Muscle of leg (tissue), 11 donors: ENCODE data around the gene RND3. TPM values are rescaled to one million over a fixed set of nuclear protein-coding genes. Genes with fewer than 3 reads are reported as not detected.

ENCODE experiments used
- DNase-seq: peaks from one replicate; pipeline ENCODE4 v3.0.0; 2013
- H3K27ac ChIP-seq: one replicate; pipeline ENCODE4 v1.5.1; 2013; ENCODE audit warnings: mild to moderate bottlenecking, low read length, control low read depth
- H3K27me3 ChIP-seq: one replicate; pipeline ENCODE4 v1.6.1; 2013; ENCODE audit warnings: low read length; ENCODE audit not compliant: control insufficient read depth, insufficient read depth
- H3K36me3 ChIP-seq: one replicate; pipeline ENCODE4 v1.6.1; 2013; ENCODE audit warnings: low read length; ENCODE audit not compliant: control insufficient read depth, insufficient read depth
- H3K4me1 ChIP-seq: one replicate; pipeline ENCODE4 v1.6.1; 2013; ENCODE audit warnings: low read length; ENCODE audit not compliant: control insufficient read depth, insufficient read depth
- H3K4me3 ChIP-seq: one replicate; pipeline ENCODE4 v1.5.1; 2013; ENCODE audit warnings: low read length, control low read depth
- H3K9me3 ChIP-seq: replicated peaks from 2 replicates; pipeline ENCODE4 v1.6.1; 2013; ENCODE audit warnings: low read depth, low read length; ENCODE audit not compliant: control insufficient read depth
- WGBS: methylation state at CpG from one replicate; pipeline ENCODE4 v1.1.5; 2013; ENCODE audit warnings: missing lambda C conversion rate; ENCODE audit not compliant: insufficient coverage; 5-methylcytosine and 5-hydroxymethylcytosine counted together
- polyA plus RNA-seq, 8 donors: library from polyadenylated mRNA; unstranded; fragments of 120-200 nt; gene quantifications; one replicate each; pipeline versions ENCODE4 v1.2.1 to v1.2.3, GENCODE V29; 2013; ENCODE audit warnings: inconsistent platforms in 1 of 8, low replicate concordance in 1 of 8; ENCODE audit not compliant: insufficient read length in 8 of 8, insufficient read depth in 1 of 8
- total RNA-seq: library from RNA; stranded (reverse); fragments of 120-200 nt; gene quantifications from one replicate; pipeline ENCODE4 v1.2.4, GENCODE V29; 2013

RND3 gene
- total and polyA plus RNA-seq, 9 donors: 36.3 to 81.7 (median 44.6) TPM

DNA sequence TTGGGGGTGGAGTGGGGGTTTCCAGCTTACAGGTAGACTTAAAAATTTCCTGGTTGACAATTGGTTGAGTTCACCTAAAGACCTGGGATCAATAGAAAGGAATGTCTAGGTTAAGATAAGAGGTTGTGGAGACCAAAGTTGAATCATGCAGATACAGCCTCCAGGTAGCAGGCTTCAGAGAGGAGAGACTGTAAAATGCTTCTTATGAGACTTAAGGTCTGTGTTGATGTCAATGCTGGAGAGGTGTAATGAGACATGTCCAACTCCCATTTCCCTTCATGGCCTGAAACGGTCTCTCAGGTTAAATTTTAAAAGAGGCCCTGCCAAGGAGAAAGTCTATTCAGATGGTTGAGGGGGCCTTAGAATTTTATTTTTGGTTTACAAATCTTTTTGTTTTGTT, 38.5 kb upstream of the RND3 start:
- no peak for DNase-seq
- Histone ChIP-seq H3K27me3 (no peaks in the 10 kb centered on the region), H3K4me1 (no peaks in the 10 kb centered on the region), H3K9me3 (no peaks in the 10 kb centered on the region), H3K4me3 (no peak overlapping the region), H3K36me3 (no peaks in the 10 kb centered on the region), H3K27ac (no peak overlapping the region)
- no CpG with 5 or more reads among the region's 1 CpG for WGBS

DNA sequence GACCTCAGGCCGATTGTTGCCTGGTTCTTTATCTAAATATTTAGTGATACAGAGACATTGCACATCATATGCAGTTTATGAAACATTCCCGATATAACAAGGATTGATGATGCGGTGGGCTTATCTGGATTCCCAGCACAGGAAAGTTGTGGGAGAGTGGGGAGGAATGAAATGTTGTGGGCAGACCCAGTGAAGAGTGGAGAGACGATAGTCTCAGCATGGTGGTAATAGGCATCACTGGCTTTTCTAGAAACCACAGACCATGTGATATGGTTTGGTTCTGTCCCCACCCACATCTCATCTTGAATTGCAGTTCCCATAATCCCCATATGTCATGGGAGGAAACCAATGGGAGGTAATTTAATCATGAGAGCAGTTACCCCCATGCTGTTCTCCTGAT, 34.8 kb upstream of the RND3 start:
- Histone ChIP-seq H3K4me1 (no peaks in the 10 kb centered on the region), H3K9me3 (no peaks in the 10 kb centered on the region)
- 100% methylated on average over 1 of the region's 4 CpGs for WGBS

DNA sequence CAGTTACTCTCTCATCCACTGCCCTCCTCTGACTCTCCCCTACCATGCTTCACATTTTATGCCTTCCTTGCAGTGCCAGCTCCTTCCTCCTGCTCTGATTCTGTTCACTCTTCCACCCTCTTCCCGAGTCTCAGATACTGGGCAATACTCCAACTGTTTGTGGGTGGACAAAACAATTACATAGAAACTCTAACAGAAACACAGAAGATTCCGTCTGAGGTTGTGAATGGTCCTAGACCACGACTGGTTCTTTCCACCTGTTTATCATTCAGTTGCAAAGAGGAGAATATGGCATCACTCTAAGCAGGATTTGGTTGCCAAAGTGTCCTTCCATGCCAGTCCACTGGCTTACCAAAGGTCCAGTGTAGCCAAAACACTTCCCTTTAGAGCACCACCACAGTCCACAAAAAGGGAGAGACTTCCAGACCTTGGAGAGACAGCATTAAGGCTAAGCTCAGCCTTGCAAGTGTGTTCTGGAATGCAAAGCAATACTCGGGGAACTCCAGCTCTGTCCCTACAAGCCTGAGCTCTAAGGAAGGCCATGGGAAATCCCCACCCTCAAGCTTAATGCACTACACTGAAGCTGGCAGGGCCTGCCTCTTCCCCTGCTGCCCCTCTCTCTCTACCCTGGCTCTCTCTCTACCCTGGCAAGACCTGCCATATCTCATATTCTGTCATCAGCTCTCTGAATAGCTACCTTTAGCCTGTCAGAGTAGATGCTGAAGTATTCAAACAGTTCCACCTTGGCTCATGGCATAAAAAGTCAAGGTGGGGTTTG, 33.6 kb upstream of the RND3 start:
- 13% methylated on average over 1 of the region's 4 CpGs for WGBS
- Histone ChIP-seq H3K4me3 (no peak overlapping the region), H3K36me3 (no peaks in the 10 kb centered on the region), H3K4me1 (no peaks in the 10 kb centered on the region), H3K9me3 (no peaks in the 10 kb centered on the region), H3K27ac (no peak overlapping the region), H3K27me3 (no peaks in the 10 kb centered on the region)
- no peak for DNase-seq

More for the DNA sequence above, 34.8 kb upstream of the RND3 start:
- Histone ChIP-seq H3K4me3 (no peak overlapping the region), H3K27ac (no peak overlapping the region), H3K27me3 (no peaks in the 10 kb centered on the region), H3K36me3 (no peaks in the 10 kb centered on the region)
- DNase-seq: no peak

DNA sequence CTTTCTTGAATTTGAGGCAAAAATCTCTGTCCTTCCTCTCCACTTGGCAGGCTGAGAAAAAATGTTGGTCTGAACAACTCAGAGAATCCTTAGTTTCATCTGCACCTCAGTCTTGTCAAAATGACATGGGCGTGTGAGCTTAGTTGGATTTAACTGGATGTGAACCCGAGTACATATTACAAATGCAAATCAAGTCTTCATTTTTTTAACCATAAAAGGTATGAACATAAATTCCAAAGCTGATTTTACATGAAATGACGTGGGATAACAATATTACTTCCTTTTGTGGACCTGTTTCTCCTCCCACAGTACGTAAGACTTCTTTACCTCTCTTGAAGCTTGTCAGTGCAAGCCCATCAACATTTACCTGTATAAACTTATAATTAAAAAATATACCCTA, 32.6 kb upstream of the RND3 start:
- Histone ChIP-seq H3K4me3 (no peak overlapping the region), H3K27me3 (no peaks in the 10 kb centered on the region), H3K27ac (no peak overlapping the region), H3K9me3 (no peaks in the 10 kb centered on the region), H3K36me3 (no peaks in the 10 kb centered on the region), H3K4me1 (no peaks in the 10 kb centered on the region)
- no CpG with 5 or more reads among the region's 4 CpGs for WGBS
- DNase-seq: no peak

DNA sequence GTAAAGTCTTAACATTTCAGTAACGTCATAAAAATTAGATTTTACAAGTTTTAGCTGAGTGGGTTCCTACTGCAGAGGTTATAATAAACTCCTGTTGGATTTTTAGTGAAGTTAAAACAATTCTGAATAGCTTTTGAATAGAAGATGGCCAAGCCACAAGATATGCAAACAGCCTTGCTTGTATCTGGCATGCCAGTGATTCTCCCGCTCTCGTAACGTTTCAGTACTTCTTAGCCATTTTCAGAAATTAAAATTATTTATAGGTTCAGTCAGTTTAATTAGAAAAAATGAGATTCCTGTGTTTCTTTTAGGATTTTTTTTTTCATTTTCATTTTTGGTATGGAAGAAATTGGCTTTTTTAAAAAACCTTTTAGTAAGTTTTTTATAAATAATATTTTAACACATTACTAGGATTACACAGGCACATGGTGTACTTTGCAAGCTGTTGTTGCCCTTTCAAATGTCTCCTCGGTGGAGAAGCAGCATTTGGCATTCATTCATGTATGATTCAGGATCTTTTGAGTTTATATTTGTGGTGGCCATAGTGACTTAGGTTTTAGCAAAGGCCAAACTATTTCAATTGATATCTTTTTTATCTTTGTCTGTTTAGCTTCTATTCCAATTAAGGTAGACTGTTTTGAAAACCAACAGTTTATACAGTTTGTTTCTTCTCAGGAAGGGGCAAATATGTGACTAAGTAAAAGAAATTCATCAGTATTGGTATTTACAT, 30.6 kb upstream of the RND3 start:
- H3K4me3 ChIP-seq: no peak overlapping the region
- H3K9me3 ChIP-seq: no peaks in the 10 kb centered on the region
- DNase-seq: peak; percentile 19
- H3K27ac ChIP-seq: no peak overlapping the region
- no CpG with 5 or more reads among the region's 5 CpGs for WGBS
- no peaks in the 10 kb centered on the region for H3K36me3 ChIP-seq
- H3K4me1 ChIP-seq: no peaks in the 10 kb centered on the region
- no peaks in the 10 kb centered on the region for H3K27me3 ChIP-seq

GRCh38 chr2:150513647-150514046, 26.2 kb upstream of the RND3 start:
- H3K4me3 ChIP-seq: no peak overlapping the region
- H3K9me3 ChIP-seq: no peaks in the 10 kb centered on the region
- no peaks in the 10 kb centered on the region for H3K27me3 ChIP-seq
- DNase-seq: no peak
- no peaks in the 10 kb centered on the region for H3K36me3 ChIP-seq
- H3K4me1 ChIP-seq: no peaks in the 10 kb centered on the region
- no peak overlapping the region for H3K27ac ChIP-seq

DNA sequence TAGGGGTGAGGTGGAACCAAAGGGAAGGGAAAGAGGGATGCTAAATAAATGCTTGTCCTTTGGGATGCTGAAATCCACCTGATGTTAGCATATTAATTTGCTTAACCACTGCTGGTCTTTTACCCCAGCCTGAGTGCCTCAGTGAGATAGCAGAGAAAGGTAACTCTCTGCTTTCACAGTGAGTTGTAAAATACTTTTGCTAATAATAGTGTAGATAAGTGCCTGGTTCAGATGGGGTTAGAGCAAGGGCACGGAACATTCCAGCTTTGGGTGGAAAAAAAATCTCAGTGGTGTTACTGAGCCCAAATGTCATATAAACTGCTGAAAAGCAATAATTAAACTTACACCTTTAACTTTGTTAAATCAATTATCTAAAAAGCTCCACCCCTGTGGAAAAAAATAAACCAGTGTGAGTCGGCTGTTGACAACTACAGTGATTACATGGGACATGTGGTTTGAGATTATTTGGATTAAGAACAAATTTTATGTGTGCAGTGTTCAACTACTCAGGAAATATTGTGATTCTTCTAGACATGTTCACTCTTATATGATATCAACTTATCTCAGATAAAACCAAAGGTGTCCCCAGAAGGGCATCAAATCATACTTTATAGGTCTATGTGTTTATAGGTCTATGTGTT, 21.1 kb upstream of the RND3 start:
- no peak overlapping the region for H3K4me3 ChIP-seq
- no peaks in the 10 kb centered on the region for H3K36me3 ChIP-seq
- H3K27ac ChIP-seq: no peak overlapping the region
- H3K27me3 ChIP-seq: no peaks in the 10 kb centered on the region
- no peaks in the 10 kb centered on the region for H3K9me3 ChIP-seq
- H3K4me1 ChIP-seq: no peaks in the 10 kb centered on the region
- DNase-seq: no peak
- WGBS: no CpG with 5 or more reads among the region's 2 CpGs

- H3K27me3 ChIP-seq: no peaks in the 10 kb centered on the region
- DNase-seq: no peak
- no CpG with 5 or more reads among the region's 1 CpG for WGBS
Measured at GRCh38 chr2:150507071-150507470, 19.6 kb upstream of the RND3 start.

DNA sequence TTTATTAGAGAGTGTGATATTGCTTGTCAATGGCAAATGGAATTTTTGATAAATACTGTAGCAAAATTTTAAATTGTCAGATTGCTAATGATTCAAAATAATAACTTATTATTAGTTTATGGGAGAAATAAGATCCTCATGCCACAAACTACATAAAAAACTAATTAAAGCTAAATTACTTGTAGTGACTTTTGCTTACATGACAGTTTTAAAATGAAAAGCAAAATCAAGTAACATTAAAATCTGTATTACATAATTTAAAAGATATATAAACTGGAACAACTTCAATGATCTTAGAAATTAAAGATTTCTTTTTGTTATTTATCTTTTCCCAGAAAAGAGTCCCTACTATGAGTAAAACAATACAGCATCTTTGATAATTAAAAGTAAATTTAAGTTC, 17.7 kb upstream of the RND3 start:
- H3K27me3 ChIP-seq: no peaks in the 10 kb centered on the region
- H3K27ac ChIP-seq: no peak overlapping the region
- no peaks in the 10 kb centered on the region for H3K4me1 ChIP-seq
- H3K9me3 ChIP-seq: no peaks in the 10 kb centered on the region
- no peak for DNase-seq
- no peaks in the 10 kb centered on the region for H3K36me3 ChIP-seq
- H3K4me3 ChIP-seq: no peak overlapping the region

More at GRCh38 chr2:150507071-150507470, 19.6 kb upstream of the RND3 start:
- no peaks in the 10 kb centered on the region for H3K4me1 ChIP-seq
- H3K9me3 ChIP-seq: no peaks in the 10 kb centered on the region
- H3K4me3 ChIP-seq: no peak overlapping the region
- no peak overlapping the region for H3K27ac ChIP-seq
- no peaks in the 10 kb centered on the region for H3K36me3 ChIP-seq

GRCh38 chr2:150495993-150496627, 8.6 kb upstream of the RND3 start:
- WGBS: 50% methylated on average over 2 of the region's 7 CpGs
- H3K4me1 ChIP-seq: no peaks in the 10 kb centered on the region
- no peaks in the 10 kb centered on the region for H3K9me3 ChIP-seq
- peak; percentile 80 for DNase-seq
- no peak overlapping the region for H3K4me3 ChIP-seq
- no peaks in the 10 kb centered on the region for H3K27me3 ChIP-seq
- no peaks in the 10 kb centered on the region for H3K36me3 ChIP-seq
- no peak overlapping the region for H3K27ac ChIP-seq
